ACC112 (cell line): Measurements from ENCODE around the gene CXCL13.
A peak's percentile ranks its signal among the peaks of the same experiment; 100 is the strongest.

Experiments used
- H2AFZ ChIP-seq: fragments of 200-600 bp; sonication (generic); one replicate; pipeline ENCODE4 v1.6.0; 2017; ENCODE audit warnings: antibody characterized with exemption, low read length; ENCODE audit not compliant: unreplicated experiment
- H3K27ac ChIP-seq: fragments of 200-600 bp; sonication (generic); 2 replicates; pipeline ENCODE4 v1.5.1; 2014; ENCODE audit warnings: low read depth, mild to moderate bottlenecking, antibody characterized with exemption, low read length, moderate library complexity
- H3K27me3 ChIP-seq: fragments of 200-600 bp; sonication (generic); 2 replicates; pipeline ENCODE4 v1.6.1; 2014; ENCODE audit warnings: mild to moderate bottlenecking, antibody characterized with exemption, low read length, moderate library complexity, mixed read lengths; ENCODE audit not compliant: insufficient read depth
- H3K36me3 ChIP-seq: fragments of 200-600 bp; sonication (generic); 2 replicates; pipeline ENCODE4 v1.6.1; 2016; ENCODE audit warnings: mild to moderate bottlenecking, antibody characterized with exemption, low read length, moderate library complexity, mixed read lengths; ENCODE audit not compliant: insufficient read depth
- H3K4me1 ChIP-seq: fragments of 200-600 bp; sonication (generic); one replicate; pipeline ENCODE4 v1.6.1; 2016; ENCODE audit warnings: low read length, mixed read lengths; ENCODE audit not compliant: insufficient read depth, unreplicated experiment, control insufficient read depth
- H3K4me3 ChIP-seq: fragments of 200-600 bp; sonication (generic); 2 replicates; pipeline ENCODE4 v1.5.1; 2014; ENCODE audit warnings: mild to moderate bottlenecking, low read depth, low read length
- H3K79me2 ChIP-seq: fragments of 200-600 bp; sonication (generic); one replicate; pipeline ENCODE4 v1.6.0; 2016; ENCODE audit warnings: low read length; ENCODE audit not compliant: control insufficient read depth, unreplicated experiment, insufficient read depth

The CXCL13 gene

DNA sequence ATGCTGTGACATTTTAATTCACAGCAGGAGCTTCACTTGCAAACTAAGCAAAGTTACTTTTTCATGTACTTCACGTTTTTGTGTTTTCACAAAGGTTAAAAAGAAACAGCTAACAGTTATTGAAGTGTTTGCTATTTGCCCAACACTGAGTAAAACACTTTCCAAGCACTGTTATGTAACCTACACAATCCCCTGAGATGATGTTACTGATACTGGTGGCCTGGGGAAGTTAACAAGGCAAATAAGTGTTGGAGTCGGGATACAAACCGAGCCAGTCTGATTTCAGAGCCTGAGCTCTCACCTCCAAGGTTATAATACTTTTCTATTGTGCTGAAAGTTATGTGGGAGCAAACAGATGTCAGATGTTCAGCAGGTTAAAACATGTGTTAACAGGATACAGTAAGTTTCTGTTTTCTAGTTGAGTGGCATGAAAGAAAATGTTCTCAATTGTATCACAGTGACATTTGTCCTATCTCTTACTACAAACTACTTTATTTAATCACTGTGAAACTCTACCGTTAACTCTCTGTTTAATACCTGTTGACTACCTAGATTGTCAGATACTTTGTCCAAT lies 3.9 kb upstream of the CXCL13 start:
- Histone ChIP-seq H3K27me3 (peaks cover 44% of the 10 kb centered on the region), H3K36me3 (no peaks in the 10 kb centered on the region), H2AFZ (no peak overlapping the region), H3K79me2 (no peaks in the 10 kb centered on the region), H3K27ac (no peak overlapping the region), H3K4me1 (no peaks in the 10 kb centered on the region), H3K4me3 (no peak overlapping the region)

DNA sequence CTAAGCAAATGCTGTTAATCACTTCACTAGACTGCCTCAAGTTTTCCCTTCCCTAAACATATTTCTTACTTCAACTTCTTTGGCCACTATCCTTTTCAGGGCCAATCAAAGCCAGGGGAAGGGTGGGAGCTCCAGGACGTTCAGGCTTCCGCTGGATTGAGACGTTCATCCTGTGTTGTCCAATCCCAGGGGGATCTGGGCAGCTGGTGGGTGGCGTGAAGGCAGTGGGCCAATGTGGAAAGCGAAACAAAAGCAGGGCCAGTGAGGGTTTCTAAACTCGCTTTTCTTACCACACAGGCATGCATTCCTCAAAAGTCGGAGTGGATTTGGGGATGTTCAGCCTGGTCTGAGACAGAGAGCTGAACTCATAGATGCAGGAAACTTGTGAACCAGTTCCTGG lies 7.6 kb downstream of the CXCL13 start:
- Histone ChIP-seq H2AFZ (no peak overlapping the region), H3K36me3 (no peaks in the 10 kb centered on the region), H3K79me2 (no peaks in the 10 kb centered on the region), H3K27ac (no peak overlapping the region), H3K27me3 (peaks cover 23% of the 10 kb centered on the region), H3K4me3 (no peak overlapping the region), H3K4me1 (no peaks in the 10 kb centered on the region)

GRCh38 chr4:77615153-77615552 lies 9.5 kb downstream of the CXCL13 start:
- H3K79me2 ChIP-seq, result no peaks in the 10 kb centered on the region
- peaks cover 6% of the 10 kb centered on the region for H3K4me1 ChIP-seq
- no peak overlapping the region for H3K4me3 ChIP-seq
- no peaks in the 10 kb centered on the region for H3K36me3 ChIP-seq
- H3K27ac ChIP-seq, result no peak overlapping the region
- H2AFZ ChIP-seq, result no peak overlapping the region
- peaks cover 14% of the 10 kb centered on the region for H3K27me3 ChIP-seq

DNA sequence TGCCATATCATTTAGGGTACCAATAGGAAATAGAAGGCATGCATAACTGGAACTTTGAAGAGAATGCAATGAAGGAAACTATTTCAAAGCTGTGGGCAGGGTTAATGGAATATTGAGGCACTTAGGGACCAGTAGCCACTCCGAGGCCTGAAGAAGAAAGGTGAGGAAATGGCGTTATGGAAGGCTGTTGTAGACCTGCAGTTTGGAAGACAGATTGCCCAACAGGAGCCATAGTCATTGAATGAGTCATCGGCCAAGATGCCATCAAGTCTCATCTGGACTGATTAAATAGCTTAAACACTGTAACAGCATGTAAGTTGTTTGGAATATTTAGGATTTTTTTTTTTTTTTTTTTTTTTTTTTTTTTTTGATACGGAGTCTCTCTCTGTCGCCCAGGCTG lies 11.6 kb downstream of the CXCL13 start:
- no peak overlapping the region for H2AFZ ChIP-seq
- no peaks in the 10 kb centered on the region for H3K36me3 ChIP-seq
- H3K27ac ChIP-seq, result no peak overlapping the region
- no peak overlapping the region for H3K4me3 ChIP-seq
- H3K27me3 ChIP-seq, result 0 out of 2 replicates have a peak, but pooled peaks cover 2% of the 10 kb centered on the region
- H3K4me1 ChIP-seq, result peaks cover 6% of the 10 kb centered on the region
- no peaks in the 10 kb centered on the region for H3K79me2 ChIP-seq

- peak overlapping the region; percentile 70 for H2AFZ ChIP-seq
- 0 out of 2 replicates have a peak overlapping the region, but pooled peaks have one; percentile 18 for H3K4me3 ChIP-seq
- no peaks in the 10 kb centered on the region for H3K36me3 ChIP-seq
- H3K4me1 ChIP-seq, result peaks cover 6% of the 10 kb centered on the region
- H3K27ac ChIP-seq, result no peak overlapping the region
- no peaks in the 10 kb centered on the region for H3K27me3 ChIP-seq
- H3K79me2 ChIP-seq, result no peaks in the 10 kb centered on the region
These were observed 13.0 kb downstream of the CXCL13 start for GRCh38 chr4:77618383-77619241.

DNA sequence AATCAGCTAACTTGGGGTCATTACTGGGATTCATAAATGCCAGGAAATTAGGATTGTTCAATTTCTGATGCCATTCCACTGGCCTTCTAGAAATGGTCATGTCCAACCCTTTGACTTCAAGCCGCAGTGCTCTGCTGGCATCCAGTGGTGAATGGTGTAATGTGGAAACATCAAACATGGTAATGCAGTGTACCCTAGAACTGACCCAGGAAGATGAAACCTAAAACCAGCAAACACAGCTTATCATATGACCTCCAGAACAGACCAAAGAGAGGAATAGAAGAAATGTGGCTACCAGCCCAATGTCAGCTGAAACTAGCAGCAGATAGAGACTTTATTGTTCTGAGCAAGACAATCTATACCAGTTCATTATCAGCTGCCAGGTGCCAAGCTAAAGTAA lies 13.8 kb downstream of the CXCL13 start:
- H3K4me1 ChIP-seq, result peaks cover 6% of the 10 kb centered on the region
- H3K27me3 ChIP-seq, result no peaks in the 10 kb centered on the region
- no peaks in the 10 kb centered on the region for H3K36me3 ChIP-seq
- H3K27ac ChIP-seq, result no peak overlapping the region
- no peaks in the 10 kb centered on the region for H3K79me2 ChIP-seq
- H3K4me3 ChIP-seq, result no peak overlapping the region
- H2AFZ ChIP-seq, result no peak overlapping the region

DNA sequence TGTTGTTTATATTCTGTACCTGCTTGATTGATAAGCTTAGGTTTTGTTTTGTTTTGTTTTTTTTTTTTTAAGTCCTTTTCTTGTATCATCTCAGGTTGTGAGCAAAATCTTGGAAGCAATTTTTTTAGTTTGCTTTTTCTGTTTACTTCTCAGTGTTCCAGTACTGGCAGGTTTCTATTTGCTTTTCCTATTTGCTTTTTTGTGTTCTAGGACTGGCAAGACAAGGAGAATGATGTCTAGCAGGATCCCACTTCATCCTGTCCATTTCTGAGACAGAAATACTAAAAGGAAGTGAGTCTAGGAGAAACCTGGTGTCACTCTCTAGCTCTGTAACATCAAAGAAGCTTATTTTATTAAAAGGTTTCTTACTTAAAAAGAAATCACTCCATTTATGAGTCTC lies 15.6 kb downstream of the CXCL13 start:
- Histone ChIP-seq H3K27ac (no peak overlapping the region), H2AFZ (no peak overlapping the region), H3K4me3 (no peak overlapping the region), H3K36me3 (no peaks in the 10 kb centered on the region), H3K27me3 (no peaks in the 10 kb centered on the region), H3K79me2 (no peaks in the 10 kb centered on the region), H3K4me1 (peaks cover 6% of the 10 kb centered on the region)

GRCh38 chr4:77623091-77623490 lies 17.5 kb downstream of the CXCL13 start:
- Histone ChIP-seq H2AFZ (no peak overlapping the region), H3K4me3 (no peak overlapping the region), H3K27me3 (no peaks in the 10 kb centered on the region), H3K4me1 (peaks cover 6% of the 10 kb centered on the region), H3K27ac (no peak overlapping the region), H3K79me2 (no peaks in the 10 kb centered on the region), H3K36me3 (no peaks in the 10 kb centered on the region)

DNA sequence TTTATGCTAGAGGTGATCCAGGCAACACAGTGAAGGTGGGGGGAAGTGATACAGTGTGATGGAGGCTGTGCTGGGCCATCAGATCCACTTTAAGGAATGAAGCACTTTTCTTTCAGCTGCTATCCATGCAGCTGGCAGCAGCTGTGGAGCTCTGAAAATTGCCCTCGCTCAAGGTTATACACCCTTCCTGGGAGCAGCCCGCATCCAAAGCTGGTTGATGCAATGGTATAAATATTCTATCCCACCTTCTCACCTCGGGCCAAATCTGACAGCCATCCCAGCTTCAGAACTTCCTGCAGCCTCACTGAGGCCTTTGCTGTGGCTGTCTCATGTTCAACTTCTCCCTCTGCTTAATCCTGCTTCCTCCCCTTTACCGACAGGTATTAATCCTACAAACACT lies 18.6 kb downstream of the CXCL13 start:
- Histone ChIP-seq H3K27me3 (no peaks in the 10 kb centered on the region), H3K4me1 (no peaks in the 10 kb centered on the region), H3K36me3 (no peaks in the 10 kb centered on the region), H3K79me2 (no peaks in the 10 kb centered on the region), H3K4me3 (no peak overlapping the region), H3K27ac (no peak overlapping the region), H2AFZ (no peak overlapping the region)

- H3K79me2 ChIP-seq, result no peaks in the 10 kb centered on the region
- H3K4me3 ChIP-seq, result no peak overlapping the region
- no peaks in the 10 kb centered on the region for H3K27me3 ChIP-seq
- H3K4me1 ChIP-seq, result no peaks in the 10 kb centered on the region
- H2AFZ ChIP-seq, result no peak overlapping the region
- no peaks in the 10 kb centered on the region for H3K36me3 ChIP-seq
- no peak overlapping the region for H3K27ac ChIP-seq
These were observed 19.9 kb downstream of the CXCL13 start for GRCh38 chr4:77625485-77625884.

- H3K4me1 ChIP-seq, result no peaks in the 10 kb centered on the region
- no peak overlapping the region for H3K4me3 ChIP-seq
- no peaks in the 10 kb centered on the region for H3K27me3 ChIP-seq
- no peak overlapping the region for H2AFZ ChIP-seq
- H3K79me2 ChIP-seq, result no peaks in the 10 kb centered on the region
- no peaks in the 10 kb centered on the region for H3K36me3 ChIP-seq
- no peak overlapping the region for H3K27ac ChIP-seq
These were observed 24.3 kb downstream of the CXCL13 start for GRCh38 chr4:77629885-77630284.
